Glomerular endothelial cell (primary cell): ENCODE results near the gene IDNK. TPM values are rescaled to one million over a fixed set of nuclear protein-coding genes. Genes with fewer than 3 reads are reported as not detected.
"Not testable (repeated sequence)": the region's sequence is repeated elsewhere in the genome, so short reads cannot be mapped to it uniquely, and the experiment has no call there.

Source experiments
- DNase-seq: peaks from one replicate; pipeline ENCODE4 v3.0.0-alpha.2; 2011; ENCODE audit warnings: low read depth, low spot score; ENCODE audit errors: extremely low read depth
- total RNA-seq: library from RNA; depleted of rRNA; stranded (reverse); fragments of >200 nt; gene quantifications from 2 replicates; pipeline ENCODE4 v1.2.3, GENCODE V29; 2015

IDNK gene
- 4.6 and 4.9 TPM in 2 replicates for total RNA-seq

- no peak for DNase-seq
These were observed at the start of gene IDNK for GRCh38 chr9:83622939-83623678. Gene IDNK, plus strand, starts transcription at chr9:83623143. Its CDS starts 29 bp downstream, at chr9:83623172.

- DNase-seq: no peak
These were observed 48.5 kb upstream of the IDNK start for GRCh38 chr9:83574482-83574881.

GRCh38 chr9:83582029-83582428 is 40.9 kb upstream of the IDNK start:
- no peak for DNase-seq

- no peak for DNase-seq
These were observed 39.6 kb upstream of the IDNK start for GRCh38 chr9:83583151-83584014.

- no peak for DNase-seq
These were observed 37.9 kb upstream of the IDNK start for GRCh38 chr9:83584995-83585394.

GRCh38 chr9:83588256-83588655 is 34.7 kb upstream of the IDNK start:
- DNase-seq: no peak

GRCh38 chr9:83596899-83597504 is 25.9 kb upstream of the IDNK start:
- no peak for DNase-seq

GRCh38 chr9:83598487-83598886 is 24.5 kb upstream of the IDNK start:
- DNase-seq: no peak

GRCh38 chr9:83599071-83599470 is 23.9 kb upstream of the IDNK start:
- DNase-seq: no peak

- DNase-seq: no peak
These were observed 21.5 kb upstream of the IDNK start for GRCh38 chr9:83601463-83601862.

- DNase-seq: not testable (repeated sequence)
These were observed 15.3 kb upstream of the IDNK start for GRCh38 chr9:83607620-83608019.

- not testable (repeated sequence) for DNase-seq
These were observed 9.6 kb upstream of the IDNK start for GRCh38 chr9:83613298-83613697.

GRCh38 chr9:83617299-83617698 is 5.6 kb upstream of the IDNK start:
- no peak for DNase-seq

GRCh38 chr9:83620841-83621636 is 1.9 kb upstream of the IDNK start:
- peak; percentile 37 for DNase-seq

GRCh38 chr9:83622433-83622938 is 457 bp upstream of the IDNK start:
- no peak for DNase-seq

GRCh38 chr9:83623679-83624076 is 735 bp downstream of the IDNK start:
- no peak for DNase-seq

GRCh38 chr9:83625178-83625577 is 2.2 kb downstream of the IDNK start:
- DNase-seq: no peak

- DNase-seq: no peak
These were observed 5.6 kb downstream of the IDNK start for GRCh38 chr9:83628540-83628939.

- no peak for DNase-seq
These were observed 6.6 kb downstream of the IDNK start for GRCh38 chr9:83629433-83630104.

- DNase-seq: no peak
These were observed 8.1 kb downstream of the IDNK start for GRCh38 chr9:83630938-83631457.
